ENCODE data around the gene KLHL3. TPM values are rescaled to one million over a fixed set of nuclear protein-coding genes. Genes with fewer than 3 reads are reported as not detected.
"Not testable (repeated sequence)": the region's sequence is repeated elsewhere in the genome, so short reads cannot be mapped to it uniquely, and the experiment has no call there.

The KLHL3 gene
- total and polyA plus RNA-seq, 2 donors (not counting 3 experiments of a cell fraction or from before 2014, with no cell fraction given), result 8.8 to 13.6 TPM

- no peaks in the 10 kb centered on the region for H4K20me1 ChIP-seq (replicated peaks; ENCODE audit: control insufficient read depth, extremely low read depth, insufficient read depth, low read length)
- H3K79me2 ChIP-seq (ENCODE audit: control insufficient read depth, insufficient read depth, low read length), result no peaks in the 10 kb centered on the region
- no peak for DNase-seq (ENCODE audit: low read depth, low spot score)
- no peaks in the 10 kb centered on the region for H3K9me3 ChIP-seq (replicated peaks; ENCODE audit: control insufficient read depth, insufficient read depth, low read length)
- FAIRE-seq, result no peak
- no peak overlapping the region for H3K4me3 ChIP-seq (replicated peaks in 1 of 3; ENCODE audit: insufficient read depth in 1 of 3, low read depth in 1 of 3, low read length in 3 of 3)
- BruUV-seq (replicated peaks), result no TSS peak
- peaks cover 0 to 9% of the 10 kb centered on the region in 2 experiments for H3K36me3 ChIP-seq (ENCODE audit: control insufficient read depth in 2 of 2, extremely low read depth in 1 of 2, insufficient read depth in 2 of 2, low read length in 2 of 2)
- H3K27me3 ChIP-seq (ENCODE audit: control insufficient read depth in 2 of 2, insufficient read depth in 2 of 2, low read length in 2 of 2), result no peaks in the 10 kb centered on the region
- POLR2A ChIA-PET, result no interaction called here
- no peak overlapping the region for H3K27ac ChIP-seq (ENCODE audit: insufficient read depth, low read depth, low read length)
- no peak overlapping the region for H3K9ac ChIP-seq (replicated peaks; ENCODE audit: extremely low read depth, insufficient read depth, low read length)
- no peak overlapping the region for H2AFZ ChIP-seq (ENCODE audit: low read depth, low read length)
- TF ChIP-seq FOS (IDR thresholded peaks at IDR 0.05; ENCODE audit: borderline replicate concordance, insufficient read depth, low read length) (no peak), POLR2AphosphoS5 (IDR thresholded peaks at IDR 0.05; ENCODE audit: insufficient read depth, low read depth, low read length) (no peak), JUN (IDR thresholded peaks at IDR 0.05; ENCODE audit: borderline replicate concordance, insufficient read depth, insufficient read length, low read depth) (no peak), MAX (IDR thresholded peaks at IDR 0.05; ENCODE audit: insufficient read depth, insufficient read length) (no peak), GATA2 (IDR thresholded peaks at IDR 0.05; ENCODE audit: insufficient read depth, insufficient read length, low read depth, low read length) (no peak), POLR2A (IDR thresholded peaks at IDR 0.05; ENCODE audit: low read depth, low read length) (no peak), MYC (IDR thresholded peaks at IDR 0.05; ENCODE audit: low read depth, low read length) (no peak), EZH2 (IDR thresholded peaks at IDR 0.05; ENCODE audit: borderline replicate concordance, low read depth, low read length, severe bottlenecking) (no peak)
- TF ChIP-seq, protein P1, sequence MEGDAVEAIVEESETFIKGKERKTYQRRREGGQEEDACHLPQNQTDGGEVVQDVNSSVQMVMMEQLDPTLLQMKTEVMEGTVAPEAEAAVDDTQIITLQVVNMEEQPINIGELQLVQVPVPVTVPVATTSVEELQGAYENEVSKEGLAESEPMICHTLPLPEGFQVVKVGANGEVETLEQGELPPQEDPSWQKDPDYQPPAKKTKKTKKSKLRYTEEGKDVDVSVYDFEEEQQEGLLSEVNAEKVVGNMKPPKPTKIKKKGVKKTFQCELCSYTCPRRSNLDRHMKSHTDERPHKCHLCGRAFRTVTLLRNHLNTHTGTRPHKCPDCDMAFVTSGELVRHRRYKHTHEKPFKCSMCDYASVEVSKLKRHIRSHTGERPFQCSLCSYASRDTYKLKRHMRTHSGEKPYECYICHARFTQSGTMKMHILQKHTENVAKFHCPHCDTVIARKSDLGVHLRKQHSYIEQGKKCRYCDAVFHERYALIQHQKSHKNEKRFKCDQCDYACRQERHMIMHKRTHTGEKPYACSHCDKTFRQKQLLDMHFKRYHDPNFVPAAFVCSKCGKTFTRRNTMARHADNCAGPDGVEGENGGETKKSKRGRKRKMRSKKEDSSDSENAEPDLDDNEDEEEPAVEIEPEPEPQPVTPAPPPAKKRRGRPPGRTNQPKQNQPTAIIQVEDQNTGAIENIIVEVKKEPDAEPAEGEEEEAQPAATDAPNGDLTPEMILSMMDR (IDR thresholded peaks at IDR 0.05; ENCODE audit: extremely low read depth in 1 of 2, insufficient read depth in 1 of 2, low read depth in 1 of 2, low read length in 2 of 2), result no peak
- CTCF ChIA-PET, result interaction anchor here (1.0 to 1.1 kb wide), 3 partner anchors 17 to 105 kb away, joined by 3 to 5 read pairs (median 5); no protein-coding TSS in a partner anchor
- dilution Hi-C loops (cut with MboI; ENCODE audit: extremely low pct_ligation_motif_present, low sequenced_read_pairs), result no loop called here
- intact Hi-C loops (cut with micrococcal nuclease), result no loop called here
- no peaks in the 10 kb centered on the region for H3K4me1 ChIP-seq (ENCODE audit: control insufficient read depth, extremely low read depth, insufficient read depth, low read length)
- H3K9me1 ChIP-seq (replicated peaks; ENCODE audit: control insufficient read depth, extremely low read depth, insufficient read depth, low read length), result no peaks in the 10 kb centered on the region
- no peak overlapping the region for H3K4me2 ChIP-seq (ENCODE audit: insufficient read depth, low read length)
Observed at GRCh38 chr5:137646761-137647160, 89.1 kb downstream of the KLHL3 start.

DNA sequence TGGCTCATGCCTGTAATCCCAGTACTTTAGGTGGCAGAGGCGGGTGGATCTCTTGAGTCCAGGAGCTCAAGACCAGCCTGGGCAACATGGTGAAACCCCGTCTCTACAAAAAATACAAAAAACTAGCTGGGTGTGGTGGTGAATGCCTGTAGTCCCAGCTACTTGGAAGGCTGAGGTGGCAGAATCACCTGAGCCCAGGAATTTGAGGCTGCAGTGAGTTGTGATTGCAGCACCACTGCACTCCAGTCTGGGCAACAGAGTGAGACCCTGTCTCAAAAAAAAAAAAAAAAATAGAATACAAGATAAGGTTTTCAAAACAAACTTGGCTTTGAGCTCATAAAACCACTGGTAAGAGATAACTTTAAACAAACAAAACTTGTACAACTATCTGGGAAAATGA, 92.8 kb downstream of the KLHL3 start:
- H3K27me3 ChIP-seq (ENCODE audit: control insufficient read depth in 2 of 2, insufficient read depth in 2 of 2, low read length in 2 of 2); H3K27ac ChIP-seq (ENCODE audit: insufficient read depth, low read depth, low read length); POLR2A ChIA-PET; H3K36me3 ChIP-seq (ENCODE audit: control insufficient read depth in 2 of 2, extremely low read depth in 1 of 2, insufficient read depth in 2 of 2, low read length in 2 of 2); H3K79me2 ChIP-seq (ENCODE audit: control insufficient read depth, insufficient read depth, low read length); H3K9ac ChIP-seq (replicated peaks; ENCODE audit: extremely low read depth, insufficient read depth, low read length); H3K4me3 ChIP-seq (replicated peaks in 1 of 3; ENCODE audit: insufficient read depth in 1 of 3, low read depth in 1 of 3, low read length in 3 of 3); H2AFZ ChIP-seq (ENCODE audit: low read depth, low read length); H3K9me3 ChIP-seq (replicated peaks; ENCODE audit: control insufficient read depth, insufficient read depth, low read length); H3K4me2 ChIP-seq (ENCODE audit: insufficient read depth, low read length); intact Hi-C loops (cut with micrococcal nuclease); FAIRE-seq; H3K4me1 ChIP-seq (ENCODE audit: control insufficient read depth, extremely low read depth, insufficient read depth, low read length); dilution Hi-C loops (cut with MboI; ENCODE audit: extremely low pct_ligation_motif_present, low sequenced_read_pairs); DNase-seq (ENCODE audit: low read depth, low spot score); H4K20me1 ChIP-seq (replicated peaks; ENCODE audit: control insufficient read depth, extremely low read depth, insufficient read depth, low read length); H3K9me1 ChIP-seq (replicated peaks; ENCODE audit: control insufficient read depth, extremely low read depth, insufficient read depth, low read length); BruUV-seq (replicated peaks): not testable (repeated sequence)
- CTCF ChIA-PET, result interaction anchor here (1.1 to 5.9 kb wide), 6 partner anchors 9 to 136 kb away, joined by 3 to 59 read pairs (median 4); no protein-coding TSS in a partner anchor

All from endothelial cell of umbilical vein (primary cell).